Skeletal muscle satellite cell (primary cell): ENCODE results near the gene GABRP.

Source experiments
- H3K27me3 ChIP-seq: 2 replicates; pipeline ENCODE4 v1.7.0; 2013; ENCODE audit warnings: low read length; ENCODE audit not compliant: control insufficient read depth, insufficient read depth
- H3K36me3 ChIP-seq: 2 replicates; pipeline ENCODE4 v1.7.0; 2013; ENCODE audit warnings: mild to moderate bottlenecking, control low read depth, low read length; ENCODE audit not compliant: insufficient read depth
- H3K4me1 ChIP-seq: 2 replicates; pipeline ENCODE4 v1.7.0; 2013; ENCODE audit warnings: low read length; ENCODE audit not compliant: control insufficient read depth, insufficient read depth
- H3K4me2 ChIP-seq: 2 replicates; pipeline ENCODE4 v1.7.0; 2013; ENCODE audit warnings: mild to moderate bottlenecking, low read length
- H3K4me3 ChIP-seq: 2 replicates; pipeline ENCODE4 v1.7.0; 2013; ENCODE audit warnings: low read length
- H3K9ac ChIP-seq: 2 replicates; pipeline ENCODE4 v1.7.0; 2013; ENCODE audit warnings: mild to moderate bottlenecking, low read depth, low read length, moderate library complexity
- H3K9me3 ChIP-seq: replicated peaks from 2 replicates; pipeline ENCODE4 v1.7.0; 2013; ENCODE audit warnings: mild to moderate bottlenecking, control low read depth, low read length

GABRP gene

DNA sequence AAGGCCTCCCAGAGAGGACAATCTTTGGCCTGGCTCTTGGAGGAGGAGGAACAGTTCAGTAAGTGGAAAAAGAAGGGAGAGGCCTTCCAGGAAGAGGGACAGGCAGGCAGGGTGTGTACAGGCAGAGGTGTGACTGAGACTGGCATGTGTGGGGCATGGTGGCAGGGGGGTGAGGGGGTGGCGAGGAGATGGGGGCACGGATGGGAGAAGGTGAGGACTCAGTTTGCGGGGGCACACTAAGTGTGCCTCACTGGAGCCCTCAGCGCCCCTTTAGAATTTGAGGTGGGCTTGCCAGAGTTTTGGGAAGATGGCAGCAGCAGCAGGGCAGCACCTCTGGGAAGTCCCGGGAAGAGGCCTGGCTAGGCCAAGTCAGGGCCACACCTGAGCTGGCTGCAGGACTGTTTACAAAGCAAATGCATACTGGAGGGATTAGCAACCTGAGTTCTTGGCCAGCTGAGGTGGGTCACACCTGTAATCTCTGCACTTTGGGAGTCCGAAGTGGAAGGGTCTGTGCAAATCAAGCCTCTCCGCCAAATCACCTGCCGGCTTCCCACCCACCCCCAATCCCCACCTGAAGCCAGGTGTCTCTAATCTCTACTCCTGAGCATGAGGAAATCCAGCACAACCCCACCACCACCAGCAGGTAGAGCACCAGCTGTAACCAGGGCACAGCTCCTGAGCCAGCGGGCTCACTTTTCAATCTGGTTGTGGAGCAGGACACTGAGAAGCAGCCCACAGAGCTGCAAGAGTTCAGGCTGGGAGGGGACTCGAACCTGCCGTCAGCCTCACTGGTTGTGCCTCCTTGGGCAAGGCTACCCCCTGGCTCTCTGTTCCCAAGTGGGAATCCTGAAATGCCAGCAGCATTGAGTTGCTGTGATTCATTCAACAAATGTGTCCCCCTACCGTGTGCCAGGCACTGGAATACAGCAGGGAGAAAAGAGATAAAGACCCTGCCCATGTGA is 10.2 kb upstream of the GABRP start:
- no peak overlapping the region for H3K9ac ChIP-seq
- H3K4me2 ChIP-seq = no peak overlapping the region
- H3K36me3 ChIP-seq = no peaks in the 10 kb centered on the region
- no peaks in the 10 kb centered on the region for H3K4me1 ChIP-seq
- H3K27me3 ChIP-seq = peaks cover 11% of the 10 kb centered on the region
- no peak overlapping the region for H3K4me3 ChIP-seq
- H3K9me3 ChIP-seq = no peaks in the 10 kb centered on the region

DNA sequence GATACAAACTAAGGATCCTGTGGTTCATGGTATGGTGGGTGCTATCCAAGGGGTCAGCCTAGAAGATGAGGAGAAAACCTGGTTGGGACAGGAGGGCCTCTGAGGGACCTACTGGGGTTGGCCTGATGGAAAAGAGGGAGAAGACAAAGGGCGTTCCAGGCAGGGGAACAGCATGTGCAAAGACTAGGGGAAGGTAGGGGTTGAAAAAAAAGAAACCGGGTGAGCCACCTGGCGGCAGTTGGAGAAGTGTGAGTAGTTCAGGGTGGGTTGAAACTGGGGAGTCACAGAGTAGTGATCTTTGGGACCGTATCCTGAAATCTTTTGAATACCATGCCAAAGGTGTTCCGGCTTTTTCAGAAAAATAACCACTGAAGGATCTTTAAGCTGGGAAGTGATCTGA is 8.7 kb upstream of the GABRP start:
- Histone ChIP-seq H3K4me1 (no peaks in the 10 kb centered on the region), H3K27me3 (peaks cover under 1% of the 10 kb centered on the region), H3K36me3 (no peaks in the 10 kb centered on the region), H3K4me3 (no peak overlapping the region), H3K9me3 (no peaks in the 10 kb centered on the region), H3K9ac (no peak overlapping the region), H3K4me2 (no peak overlapping the region)

DNA sequence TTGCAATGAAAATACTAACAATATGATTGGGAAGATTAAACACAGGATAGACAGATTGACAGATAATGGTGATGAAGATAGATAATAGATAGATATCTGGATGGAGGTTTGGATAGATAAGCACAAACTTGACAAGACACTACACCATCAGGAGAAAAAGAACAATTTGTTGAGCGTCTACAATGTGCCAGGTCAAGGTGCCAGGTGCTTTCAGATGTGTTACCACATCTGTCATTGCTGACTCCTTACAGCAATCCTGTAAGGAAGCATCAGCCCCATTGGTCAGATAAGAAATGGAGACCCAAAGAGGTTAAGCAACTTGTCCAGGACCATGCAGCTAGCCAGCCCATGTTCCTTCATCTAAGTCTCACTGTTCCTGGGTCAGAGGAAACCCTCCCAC is 1.6 kb upstream of the GABRP start:
- Histone ChIP-seq H3K9ac (no peak overlapping the region), H3K4me1 (no peaks in the 10 kb centered on the region), H3K27me3 (no peaks in the 10 kb centered on the region), H3K9me3 (no peaks in the 10 kb centered on the region), H3K36me3 (no peaks in the 10 kb centered on the region), H3K4me3 (no peak overlapping the region), H3K4me2 (no peak overlapping the region)

DNA sequence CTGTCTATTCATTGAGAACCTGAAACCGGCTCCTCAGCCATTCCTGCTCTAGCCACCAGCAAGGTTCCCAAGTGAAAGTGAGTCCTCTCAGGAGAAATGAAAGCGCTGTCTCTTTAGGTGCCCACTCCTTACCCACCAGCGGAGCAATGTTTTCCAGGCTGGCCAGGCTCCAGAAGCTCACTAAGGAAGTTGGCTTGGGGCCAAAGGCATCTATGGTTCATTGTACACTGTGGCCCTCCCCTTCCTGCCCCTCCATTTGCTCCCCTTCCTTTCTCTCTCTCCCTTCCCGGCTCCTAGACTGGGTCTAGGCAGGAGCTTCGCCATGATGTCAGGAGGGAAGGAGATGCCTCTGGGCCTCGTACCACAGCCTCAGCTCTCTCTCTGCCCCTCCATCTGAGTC is 1.1 kb upstream of the GABRP start:
- H3K27me3 ChIP-seq = no peaks in the 10 kb centered on the region
- H3K9me3 ChIP-seq = no peaks in the 10 kb centered on the region
- no peak overlapping the region for H3K4me2 ChIP-seq
- no peak overlapping the region for H3K4me3 ChIP-seq
- H3K9ac ChIP-seq = no peak overlapping the region
- H3K36me3 ChIP-seq = no peaks in the 10 kb centered on the region
- no peaks in the 10 kb centered on the region for H3K4me1 ChIP-seq

DNA sequence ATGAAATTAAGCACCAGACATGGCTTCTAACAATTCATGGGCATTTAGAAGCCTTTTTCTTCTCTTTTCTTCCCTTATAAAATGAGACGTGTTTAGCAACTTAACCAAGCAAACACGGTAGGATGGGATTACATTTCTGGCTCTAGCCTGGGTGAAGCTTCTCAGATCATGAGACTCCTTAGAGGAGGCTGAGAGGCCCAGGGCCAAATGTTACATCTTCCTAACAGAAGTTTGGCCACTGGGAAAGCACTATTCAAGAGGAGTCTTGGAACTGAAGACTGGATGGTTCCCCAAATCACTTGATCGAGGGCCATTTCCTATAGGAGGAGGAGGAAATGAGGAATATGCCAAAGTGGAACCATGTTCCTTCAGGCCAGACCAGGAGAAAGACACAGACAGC is 1.9 kb downstream of the GABRP start:
- Histone ChIP-seq H3K9ac (no peak overlapping the region), H3K27me3 (peaks cover 3% of the 10 kb centered on the region), H3K4me3 (no peak overlapping the region), H3K4me2 (no peak overlapping the region), H3K36me3 (no peaks in the 10 kb centered on the region), H3K4me1 (no peaks in the 10 kb centered on the region), H3K9me3 (no peaks in the 10 kb centered on the region)

DNA sequence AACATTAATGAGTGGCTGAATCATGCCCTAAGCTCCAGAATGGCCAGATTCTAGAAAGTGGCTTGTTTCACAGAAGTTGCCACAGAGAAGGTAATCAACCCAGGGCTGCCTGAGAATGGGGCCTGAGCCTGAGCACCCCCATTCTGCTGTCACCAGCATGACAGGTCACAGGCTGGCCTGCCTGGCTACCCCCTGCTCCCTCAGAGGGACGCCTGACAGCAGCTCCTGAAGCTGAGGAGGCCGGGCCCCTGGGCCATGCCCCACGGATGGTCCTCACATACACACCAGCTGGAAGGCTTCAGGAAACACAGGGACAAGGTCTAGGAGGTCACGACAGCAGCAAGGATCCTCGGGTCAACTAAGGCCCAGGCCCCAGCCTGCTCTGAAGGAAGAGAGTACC is 3.7 kb downstream of the GABRP start:
- Histone ChIP-seq H3K9me3 (no peaks in the 10 kb centered on the region), H3K4me2 (no peak overlapping the region), H3K4me1 (no peaks in the 10 kb centered on the region), H3K27me3 (peaks cover 3% of the 10 kb centered on the region), H3K36me3 (no peaks in the 10 kb centered on the region), H3K4me3 (no peak overlapping the region), H3K9ac (no peak overlapping the region)

DNA sequence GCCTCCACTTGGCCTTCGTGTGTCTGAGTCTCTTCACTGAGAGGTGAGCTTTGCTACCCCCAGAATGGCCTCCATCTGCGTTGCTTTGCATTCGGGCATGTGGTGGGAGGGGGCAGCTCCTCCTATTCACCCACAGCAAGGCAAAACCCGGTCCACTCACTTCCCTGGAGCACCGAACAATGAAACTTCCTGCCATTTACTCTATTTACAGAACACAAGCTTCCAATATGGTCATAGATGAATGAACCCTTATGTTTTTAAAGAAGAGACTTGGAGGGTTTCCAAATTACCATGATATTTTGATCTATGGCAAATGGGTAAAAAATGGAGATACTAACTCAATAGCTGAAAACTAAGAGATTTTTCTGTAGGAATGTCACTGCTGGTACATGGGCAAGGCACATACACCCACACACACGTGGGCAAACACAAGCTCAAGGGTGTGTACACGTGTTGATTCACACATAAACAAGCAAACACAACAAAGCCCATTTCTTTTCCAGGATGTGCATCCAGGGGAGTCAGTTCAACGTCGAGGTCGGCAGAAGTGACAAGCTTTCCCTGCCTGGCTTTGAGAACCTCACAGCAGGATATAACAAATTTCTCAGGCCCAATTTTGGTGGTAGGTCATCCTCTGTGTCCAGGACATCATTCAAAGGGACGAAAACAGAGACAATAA is 5.2 kb downstream of the GABRP start:
- Histone ChIP-seq H3K27me3 (peaks cover 11% of the 10 kb centered on the region), H3K9me3 (no peaks in the 10 kb centered on the region), H3K4me1 (no peaks in the 10 kb centered on the region), H3K9ac (no peak overlapping the region), H3K4me2 (no peak overlapping the region), H3K4me3 (no peak overlapping the region), H3K36me3 (no peaks in the 10 kb centered on the region)

DNA sequence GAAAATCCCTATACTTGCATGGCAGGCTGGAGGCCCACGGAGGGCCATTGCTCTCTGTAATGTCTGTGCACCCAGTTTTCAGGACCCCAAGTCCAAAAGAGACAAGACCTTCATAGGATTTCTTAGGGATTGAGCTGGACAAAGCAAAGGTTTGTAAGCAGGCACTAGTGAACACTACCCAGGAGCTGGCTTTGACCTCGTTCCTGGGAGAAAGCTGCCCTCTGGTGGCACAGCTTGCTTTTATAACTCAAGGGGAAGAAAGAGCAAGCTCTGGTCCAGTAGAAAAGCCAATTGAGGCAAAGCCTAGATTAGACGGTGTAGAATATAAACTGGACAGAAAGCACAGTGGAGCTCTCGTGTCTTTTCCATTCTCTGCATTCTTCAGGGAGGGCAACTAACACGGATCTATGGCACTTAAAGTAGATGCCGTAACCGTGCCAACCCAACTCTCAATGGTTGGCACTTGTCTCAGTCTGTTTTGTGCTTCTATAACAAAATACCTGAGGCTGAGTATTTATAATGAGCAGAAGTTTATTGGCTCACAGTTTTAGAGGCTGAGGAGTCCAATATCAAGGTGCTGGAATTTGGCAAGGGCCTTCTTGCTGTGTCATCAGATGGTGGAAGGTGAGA is 7.9 kb downstream of the GABRP start:
- Histone ChIP-seq H3K9ac (no peak overlapping the region), H3K27me3 (peaks cover 11% of the 10 kb centered on the region), H3K36me3 (no peaks in the 10 kb centered on the region), H3K4me1 (no peaks in the 10 kb centered on the region), H3K4me2 (no peak overlapping the region), H3K4me3 (no peak overlapping the region), H3K9me3 (no peaks in the 10 kb centered on the region)

DNA sequence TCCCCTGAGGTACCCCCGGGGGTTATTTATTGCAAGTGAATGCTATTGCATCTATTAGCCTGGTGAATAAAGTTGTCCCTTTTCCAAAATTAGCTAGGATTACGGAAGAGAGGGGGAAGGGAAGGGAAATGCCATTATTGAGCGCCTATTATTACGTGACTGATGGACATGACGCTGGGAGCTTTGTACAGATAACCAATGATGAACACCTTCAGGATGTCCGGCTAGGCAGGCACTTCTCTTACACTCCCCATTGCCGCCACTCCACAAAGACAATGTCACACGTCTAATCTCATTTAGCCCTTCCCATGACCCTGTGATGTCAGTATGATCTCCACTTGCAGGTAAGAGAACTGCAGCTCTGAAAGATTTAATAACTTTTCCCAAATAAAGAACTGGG is 9.4 kb downstream of the GABRP start:
- Histone ChIP-seq H3K27me3 (peaks cover 11% of the 10 kb centered on the region), H3K4me2 (no peak overlapping the region), H3K4me1 (no peaks in the 10 kb centered on the region), H3K9ac (no peak overlapping the region), H3K4me3 (no peak overlapping the region), H3K36me3 (no peaks in the 10 kb centered on the region), H3K9me3 (no peaks in the 10 kb centered on the region)

DNA sequence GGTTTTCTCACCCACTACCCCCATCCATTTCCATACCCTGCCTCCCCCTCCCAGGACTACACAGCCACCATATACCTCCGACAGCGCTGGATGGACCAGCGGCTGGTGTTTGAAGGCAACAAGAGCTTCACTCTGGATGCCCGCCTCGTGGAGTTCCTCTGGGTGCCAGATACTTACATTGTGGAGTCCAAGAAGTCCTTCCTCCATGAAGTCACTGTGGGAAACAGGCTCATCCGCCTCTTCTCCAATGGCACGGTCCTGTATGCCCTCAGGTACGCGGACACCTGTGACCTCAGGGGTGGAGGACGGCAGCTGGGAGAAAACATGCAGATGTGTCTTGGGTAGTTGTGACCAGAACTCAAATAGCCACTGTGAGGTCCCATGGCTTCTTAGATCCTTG is 11.6 kb downstream of the GABRP start:
- Histone ChIP-seq H3K4me3 (no peak overlapping the region), H3K4me2 (no peak overlapping the region), H3K27me3 (peaks cover 7% of the 10 kb centered on the region), H3K4me1 (no peaks in the 10 kb centered on the region), H3K9me3 (no peaks in the 10 kb centered on the region), H3K36me3 (no peaks in the 10 kb centered on the region), H3K9ac (no peak overlapping the region)

DNA sequence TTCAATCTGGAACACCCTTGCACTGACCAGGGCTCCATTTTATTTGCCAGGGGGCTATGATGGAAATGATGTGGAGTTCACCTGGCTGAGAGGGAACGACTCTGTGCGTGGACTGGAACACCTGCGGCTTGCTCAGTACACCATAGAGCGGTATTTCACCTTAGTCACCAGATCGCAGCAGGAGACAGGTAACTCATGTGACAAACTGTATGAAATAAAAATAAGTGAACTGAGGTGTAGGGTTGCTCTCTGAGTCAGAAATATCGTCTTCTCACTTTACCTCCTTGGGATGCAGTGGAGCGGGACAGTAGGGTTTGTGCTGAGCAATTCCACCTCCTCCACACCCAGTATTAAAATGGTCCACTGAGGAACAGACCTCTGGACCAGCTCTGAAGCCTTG is 22.1 kb downstream of the GABRP start:
- no peak overlapping the region for H3K4me2 ChIP-seq
- no peaks in the 10 kb centered on the region for H3K27me3 ChIP-seq
- no peaks in the 10 kb centered on the region for H3K9me3 ChIP-seq
- no peak overlapping the region for H3K4me3 ChIP-seq
- H3K4me1 ChIP-seq = no peaks in the 10 kb centered on the region
- no peaks in the 10 kb centered on the region for H3K36me3 ChIP-seq
- no peak overlapping the region for H3K9ac ChIP-seq
